Measurements from ENCODE around the gene EMP2.

Gene EMP2

GRCh38 chr16:10620120-10620519 is 39.7 kb upstream of the EMP2 start:
- no peak for DNase-seq (ENCODE audit: extremely low spot score)
- ChIA-PET CTCF (interaction anchor here (0.8 to 1.5 kb wide), 3 partner anchors 10 to 116 kb away, joined by 3 to 4 read pairs (median 4); no protein-coding TSS in a partner anchor), POLR2A (no interaction called here)
- TF ChIP-seq CTCF (IDR thresholded peaks at IDR 0.05; ENCODE audit: control extremely low read depth, extremely low read depth, low read depth, missing control alignments), result no peak

GRCh38 chr16:10619271-10619849 is 39.0 kb upstream of the EMP2 start:
- POLR2A ChIA-PET, result no interaction called here
- DNase-seq (ENCODE audit: extremely low spot score), result peak; percentile 61
- TF ChIP-seq CTCF (IDR thresholded peaks at IDR 0.05; ENCODE audit: control extremely low read depth, extremely low read depth, low read depth, missing control alignments), result no peak
- CTCF ChIA-PET, result interaction anchor here (0.8 kb wide), 1 partner anchor 10 kb away, joined by 3 read pairs; no protein-coding TSS in a partner anchor

GRCh38 chr16:10618710-10619209 is 38.4 kb upstream of the EMP2 start:
- no peak for DNase-seq (ENCODE audit: extremely low spot score)
- CTCF ChIA-PET, result no interaction called here
- TF ChIP-seq CTCF (IDR thresholded peaks at IDR 0.05; ENCODE audit: control extremely low read depth, extremely low read depth, low read depth, missing control alignments), result no peak
- POLR2A ChIA-PET, result no interaction called here

GRCh38 chr16:10617662-10618420 is 37.4 kb upstream of the EMP2 start:
- POLR2A ChIA-PET, result no interaction called here
- CTCF ChIA-PET, result no interaction called here

GRCh38 chr16:10616756-10617640 is 36.6 kb upstream of the EMP2 start:
- POLR2A ChIA-PET, result no interaction called here

More at GRCh38 chr16:10617662-10618420, 37.4 kb upstream of the EMP2 start:
- no peak for DNase-seq (ENCODE audit: extremely low spot score)
- TF ChIP-seq CTCF (IDR thresholded peaks at IDR 0.05; ENCODE audit: control extremely low read depth, extremely low read depth, low read depth, missing control alignments), result no peak

More at GRCh38 chr16:10616756-10617640, 36.6 kb upstream of the EMP2 start:
- CTCF ChIA-PET, result no interaction called here
- no peak for TF ChIP-seq CTCF (IDR thresholded peaks at IDR 0.05; ENCODE audit: control extremely low read depth, extremely low read depth, low read depth, missing control alignments)
- no peak for DNase-seq (ENCODE audit: extremely low spot score)
